GM19463 (cell line): ENCODE data around the gene OPA1.

ENCODE experiments used
- ATAC-seq: cut with Tn5 transposase; IDR thresholded peaks from one replicate; pipeline ENCODE4 v1.9.1; 2021; ENCODE audit warnings: mild to moderate bottlenecking, moderate library complexity; ENCODE audit not compliant: unreplicated experiment

OPA1 gene

DNA sequence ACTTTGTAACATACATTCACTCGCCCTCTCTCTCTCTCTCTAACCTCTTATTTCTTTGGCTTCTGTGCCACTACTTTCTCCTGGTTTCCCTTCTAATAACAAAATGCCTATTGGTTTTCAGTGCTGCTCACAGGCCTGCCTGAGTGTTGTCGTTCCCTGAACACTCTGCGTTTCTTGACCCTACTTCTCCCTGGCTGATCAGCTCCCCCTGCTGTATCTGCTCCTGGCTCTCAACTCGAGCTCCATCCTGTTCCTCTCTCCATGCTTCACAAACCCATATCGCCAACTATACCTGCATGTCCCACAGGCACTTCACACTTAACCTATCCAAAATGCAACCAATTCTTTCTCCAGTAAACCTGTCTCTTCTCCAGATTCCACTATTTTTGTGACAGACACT is 111.4 kb downstream of the OPA1 start:
- ATAC-seq, result no peak

DNA sequence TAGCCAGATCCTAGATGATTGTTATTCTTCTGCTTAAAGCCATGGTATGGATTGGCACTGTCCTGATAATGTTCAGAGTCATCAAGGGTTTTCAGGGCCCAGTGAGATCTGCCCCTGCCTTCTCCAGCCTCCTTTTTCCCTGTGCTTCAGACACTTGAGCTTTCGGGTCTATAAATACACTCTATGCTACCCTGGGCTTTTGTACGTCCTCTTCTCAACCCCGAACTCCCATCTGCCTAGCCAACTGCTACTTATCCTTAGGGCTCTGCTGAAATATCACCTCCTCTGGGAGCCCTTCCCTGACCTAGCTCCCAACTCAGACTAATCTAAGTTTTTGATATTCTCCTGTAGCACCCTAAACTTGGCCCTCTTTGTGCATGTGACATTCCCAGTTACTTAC is 115.3 kb downstream of the OPA1 start:
- ATAC-seq, result no peak

DNA sequence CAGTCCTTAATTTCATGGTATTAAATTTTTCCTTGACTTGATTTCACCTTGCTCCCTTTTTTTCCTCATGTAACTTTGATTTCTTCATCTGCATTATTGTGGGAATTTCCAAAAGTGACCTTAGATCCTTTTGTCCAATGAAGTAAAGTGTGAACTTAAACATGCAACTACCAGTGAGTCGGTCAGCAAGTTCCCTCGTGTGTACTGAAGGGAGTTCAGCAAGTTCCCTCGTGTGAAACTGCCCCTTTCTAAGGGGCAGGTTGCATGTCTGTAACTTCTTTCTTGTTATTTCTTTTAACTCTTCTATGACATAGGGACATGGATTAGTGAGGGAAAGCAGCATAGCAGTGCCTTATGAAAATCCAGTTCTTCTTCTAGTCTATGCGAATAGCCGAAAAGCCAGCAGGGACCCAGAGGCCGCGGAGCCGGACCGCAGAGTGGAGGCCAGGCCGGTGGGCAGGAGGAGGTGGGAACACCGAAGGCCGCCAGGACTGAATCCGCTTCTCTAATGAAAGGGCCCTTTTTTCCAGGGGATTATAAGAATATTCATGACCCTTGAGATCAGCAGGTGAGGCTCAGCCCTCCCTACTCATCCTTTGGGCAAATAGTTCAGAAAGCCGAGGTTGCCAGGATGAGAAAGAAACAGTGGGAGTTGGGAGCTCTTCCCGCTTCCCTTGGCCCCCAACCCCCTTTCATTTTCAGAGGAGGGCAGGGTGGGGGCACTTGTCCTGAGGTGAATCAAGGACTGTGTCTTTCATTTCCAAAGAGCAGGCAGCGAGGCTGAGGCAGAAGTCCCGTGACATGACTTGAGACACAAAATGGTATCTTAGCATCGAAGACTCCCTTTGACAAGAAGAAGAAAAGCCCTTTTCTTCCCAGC is 117.5 kb downstream of the OPA1 start:
- no peak for ATAC-seq

DNA sequence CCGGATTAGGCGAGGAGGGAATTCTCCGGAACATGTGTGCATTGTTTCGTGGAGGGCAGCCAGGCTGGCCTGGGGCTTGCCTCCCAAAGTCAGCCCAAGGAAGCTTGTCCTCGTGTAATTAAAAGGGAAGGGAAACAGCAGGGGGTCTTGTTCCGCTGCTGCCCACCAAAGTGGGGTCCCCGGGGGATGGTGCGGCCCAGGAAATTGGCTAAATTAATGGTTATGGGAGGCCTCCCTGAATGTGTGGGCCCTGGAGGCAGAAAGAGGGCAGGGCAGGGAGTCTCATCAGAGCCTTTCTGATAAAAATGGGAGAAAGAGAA is 118.1 kb downstream of the OPA1 start:
- no peak for ATAC-seq

DNA sequence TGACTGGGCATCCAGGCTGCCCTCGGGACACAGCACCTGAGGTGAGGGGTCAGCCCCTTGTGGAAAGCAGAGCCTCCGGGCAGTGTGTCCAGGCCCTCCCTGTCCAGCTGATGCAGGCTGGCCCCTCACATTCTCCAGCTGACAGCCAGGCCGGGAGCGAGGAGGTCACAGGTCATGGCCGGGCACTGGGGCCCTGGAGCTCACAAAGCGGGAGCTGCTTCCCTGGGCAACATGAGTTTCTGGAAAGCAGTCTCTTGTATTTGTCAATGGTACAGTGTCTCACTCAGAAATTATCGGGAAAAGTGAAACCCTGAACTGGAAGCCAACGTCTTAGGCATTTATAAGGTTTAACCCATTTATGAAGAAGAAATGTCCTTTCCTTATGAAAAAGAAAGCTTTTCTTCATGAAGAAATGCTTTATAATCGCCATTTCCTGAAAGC is 118.5 kb downstream of the OPA1 start:
- no peak for ATAC-seq

DNA sequence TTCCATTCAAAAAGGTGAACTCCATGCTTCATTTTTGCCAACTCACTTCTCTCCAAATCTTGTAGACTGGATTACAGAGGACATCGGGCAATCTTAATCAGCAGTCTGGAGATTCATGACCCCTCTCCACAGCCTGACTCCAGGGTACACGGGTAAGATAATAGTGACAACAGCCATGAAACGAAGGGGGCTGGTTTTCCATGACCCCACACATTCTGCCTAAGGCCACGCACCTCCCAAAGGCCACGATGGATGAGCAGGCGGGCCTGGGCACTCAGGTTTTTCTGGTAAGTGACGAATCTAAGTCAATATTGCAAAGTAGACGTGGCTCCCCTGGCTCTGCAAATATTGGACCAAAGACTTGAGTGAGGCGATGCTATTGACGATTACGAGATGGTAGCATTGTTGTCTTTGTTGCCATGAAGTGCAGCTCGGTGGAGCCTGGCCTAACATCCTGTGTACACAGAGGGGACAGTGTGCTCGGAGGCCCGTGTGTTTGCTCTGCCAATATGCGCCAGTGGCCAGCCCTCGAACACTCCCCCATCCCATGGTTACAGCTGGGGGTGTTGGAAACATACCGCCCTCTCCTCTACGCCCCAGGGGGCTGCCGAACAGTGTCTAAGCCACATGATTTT is 119.1 kb downstream of the OPA1 start:
- ATAC-seq, result no peak

DNA sequence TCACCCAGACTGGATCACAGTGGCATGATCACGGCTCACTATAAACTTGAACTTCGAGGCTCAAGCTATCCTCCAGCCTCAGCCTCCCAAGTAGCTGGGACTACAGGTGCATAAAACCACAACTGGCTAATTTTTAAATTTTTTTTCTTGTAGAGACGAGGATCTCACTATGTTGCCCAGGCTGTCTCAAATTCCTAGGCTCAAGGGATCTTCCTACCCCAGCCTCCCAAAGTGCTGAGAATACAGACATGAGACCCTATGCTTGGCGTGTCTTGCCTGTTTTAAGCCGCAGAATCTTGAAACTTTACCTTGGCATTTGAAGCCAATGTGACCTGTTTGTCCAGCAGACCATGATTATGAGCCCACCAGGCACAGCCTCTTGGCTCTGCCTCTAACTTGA is 119.9 kb downstream of the OPA1 start:
- ATAC-seq, result no peak

DNA sequence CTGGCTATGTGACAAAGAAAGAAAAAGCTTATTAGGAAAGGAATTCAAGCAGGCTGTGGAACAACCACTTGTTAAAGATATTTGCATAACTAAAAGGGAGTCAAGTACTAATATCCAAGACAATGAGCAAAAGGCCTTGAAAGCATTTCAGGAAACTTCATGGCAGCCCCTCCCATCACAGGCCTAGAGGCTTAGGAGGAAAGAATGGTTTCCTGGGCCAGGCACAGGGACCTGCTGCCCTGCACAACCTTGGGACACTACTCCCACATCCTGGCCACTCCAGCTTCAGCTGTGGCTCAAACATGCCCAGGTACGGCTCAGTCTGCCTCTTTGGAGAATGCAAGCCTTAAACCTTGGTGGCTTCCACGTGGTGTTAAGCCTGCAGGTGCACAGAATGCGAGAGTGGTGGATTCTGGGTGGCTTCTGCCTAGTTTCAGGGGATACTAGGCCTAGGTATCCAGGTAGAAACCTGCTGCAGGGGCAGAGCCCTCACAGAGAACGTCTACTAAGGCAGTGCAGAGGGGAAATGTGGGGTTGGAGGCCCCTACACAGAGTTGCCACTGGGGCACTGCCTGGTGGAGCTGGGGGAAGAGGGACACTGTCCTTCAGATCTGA is 121.6 kb downstream of the OPA1 start:
- ATAC-seq, result no peak

DNA sequence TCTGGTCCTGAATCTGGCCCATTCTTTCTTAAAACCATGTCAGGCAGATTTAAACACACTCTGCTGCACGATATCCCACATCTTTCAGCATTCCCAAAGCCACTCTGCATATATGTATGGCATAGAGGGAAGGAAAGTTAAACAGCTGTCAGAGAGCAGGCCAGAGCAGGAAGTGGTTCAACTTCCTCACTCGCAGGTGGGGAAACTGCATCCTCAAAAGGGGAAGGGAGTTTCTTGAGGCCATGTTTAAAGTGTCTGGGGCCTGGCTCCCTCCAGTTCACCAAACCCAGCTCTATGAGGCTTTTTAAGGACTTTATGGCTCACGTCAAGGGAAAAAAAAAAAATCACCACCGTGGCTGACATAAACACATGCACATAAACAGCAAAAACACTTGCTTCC is 123.1 kb downstream of the OPA1 start:
- no peak for ATAC-seq

DNA sequence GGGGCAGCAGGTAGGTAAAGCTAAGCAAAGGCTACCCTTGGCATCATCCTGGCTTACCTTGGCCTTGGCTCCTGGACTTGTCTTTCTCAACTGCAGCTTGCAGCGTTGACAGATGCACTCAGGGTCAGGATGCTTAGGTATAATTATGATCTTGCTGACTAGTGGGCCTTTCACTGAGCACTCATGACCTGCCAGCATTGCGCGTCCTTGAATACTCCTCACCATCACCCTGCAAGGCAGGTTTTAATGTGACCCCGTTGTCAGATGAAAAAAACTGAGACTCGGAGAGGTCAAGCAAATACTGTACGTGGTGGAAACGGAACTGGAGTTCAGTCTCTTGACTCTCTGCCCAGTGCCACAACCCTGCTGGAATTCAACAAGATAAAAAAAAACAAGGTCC is 126.7 kb downstream of the OPA1 start:
- no peak for ATAC-seq

DNA sequence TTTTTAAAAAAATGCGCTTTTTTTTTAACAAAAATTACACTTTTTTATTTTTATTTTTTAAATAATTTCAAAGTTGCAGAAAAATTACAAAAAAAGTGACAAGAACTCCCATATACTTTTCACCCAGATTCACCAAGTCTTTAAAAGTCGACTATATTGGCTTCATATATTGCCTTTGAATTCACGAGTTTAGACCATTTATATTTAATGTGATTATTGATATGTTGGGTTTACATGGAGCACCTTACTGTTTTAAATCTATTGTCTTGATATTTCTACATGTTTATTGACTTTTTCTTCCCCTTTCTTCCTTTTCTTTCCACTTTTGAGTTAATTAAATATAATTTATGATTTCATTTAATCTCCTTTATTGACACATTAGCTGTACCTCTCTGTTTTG is 127.2 kb downstream of the OPA1 start:
- ATAC-seq, result no peak

DNA sequence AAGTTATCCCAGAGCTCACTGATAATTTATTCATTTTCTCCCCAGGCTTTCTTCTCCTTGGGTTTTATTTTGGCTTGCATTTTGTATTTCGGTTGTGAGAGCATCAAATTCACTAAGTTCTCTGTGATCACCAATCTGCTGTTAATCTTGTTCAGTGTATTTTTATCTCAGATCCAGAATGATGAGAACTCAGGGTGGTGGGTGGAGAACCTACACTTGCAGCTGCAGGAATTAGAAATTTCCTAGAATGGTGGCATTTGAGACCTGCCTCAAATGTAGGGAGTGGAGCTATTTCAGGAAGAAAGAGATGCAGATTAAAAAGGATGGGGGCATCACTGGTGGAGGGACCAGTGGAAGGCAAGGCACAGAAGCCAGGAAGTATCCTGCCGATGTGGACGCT is 129.6 kb downstream of the OPA1 start:
- ATAC-seq, result no peak

DNA sequence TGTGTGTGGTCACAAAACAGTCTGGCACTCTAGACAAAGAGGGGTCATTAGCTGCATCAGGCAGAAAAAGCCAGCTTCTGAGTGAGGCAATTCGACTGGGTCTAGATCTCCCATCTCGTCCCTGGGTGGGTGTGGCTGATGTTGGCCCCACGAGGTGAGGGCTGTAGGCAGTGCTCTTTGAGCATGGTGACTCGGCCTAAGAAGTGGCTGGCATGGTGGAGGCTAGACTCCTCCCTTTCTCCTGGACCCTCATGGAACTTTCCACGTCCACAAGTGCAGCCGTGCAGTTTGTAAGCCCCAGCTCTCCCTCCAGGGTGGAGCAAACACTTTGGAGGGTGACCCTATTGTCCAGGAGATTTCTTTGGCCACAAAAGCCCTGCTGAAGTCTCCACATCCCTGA is 134.1 kb downstream of the OPA1 start:
- ATAC-seq, result no peak

DNA sequence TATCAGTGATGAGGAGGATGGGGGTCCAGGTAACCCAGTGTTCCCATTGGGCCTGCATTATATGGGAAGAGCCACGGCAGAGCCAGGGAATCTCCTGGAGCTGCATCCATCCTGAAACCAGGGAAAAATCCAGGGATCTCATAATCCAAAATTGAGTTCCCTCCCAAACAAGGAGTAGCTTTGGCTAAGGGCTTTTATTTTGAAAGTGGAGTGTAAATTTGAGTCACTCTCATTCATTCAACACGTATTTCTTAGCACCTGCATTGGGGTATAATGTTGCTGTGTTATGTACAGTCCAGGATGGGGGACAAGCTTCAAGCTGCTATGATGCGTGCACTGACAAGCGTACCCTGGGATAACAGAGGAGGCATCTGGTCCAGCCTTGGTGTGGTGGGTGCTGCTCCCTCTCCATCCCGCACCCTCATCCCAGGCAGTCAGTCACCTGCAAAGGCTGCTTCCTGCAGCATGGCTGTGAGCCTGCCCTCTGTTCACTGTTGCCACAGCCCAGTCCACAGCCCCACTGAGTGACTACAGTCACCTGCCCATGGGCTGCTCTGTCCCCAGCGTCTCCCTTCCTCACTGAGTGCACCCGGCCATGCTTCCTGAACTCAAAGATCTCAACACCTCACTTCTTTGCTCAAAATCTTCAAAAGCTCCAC is 135.6 kb downstream of the OPA1 start:
- ATAC-seq, result no peak

DNA sequence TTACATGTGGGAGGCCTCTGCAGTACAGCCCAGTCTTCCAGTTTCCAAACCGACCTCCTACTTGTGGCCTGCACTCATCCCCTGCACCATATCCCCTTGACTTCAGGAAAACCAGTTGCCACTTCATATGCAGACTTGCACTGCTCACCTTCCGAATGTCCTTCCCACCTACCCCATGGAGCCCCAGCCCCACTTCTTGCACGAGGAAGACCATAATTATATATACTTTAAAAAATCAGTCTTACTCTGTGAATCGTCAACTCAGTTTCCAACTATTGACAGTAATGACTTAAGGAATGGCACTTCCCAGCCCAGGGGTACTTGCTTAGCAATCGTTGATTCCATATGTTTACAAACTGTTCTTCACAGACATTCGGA is 136.1 kb downstream of the OPA1 start:
- ATAC-seq, result no peak

DNA sequence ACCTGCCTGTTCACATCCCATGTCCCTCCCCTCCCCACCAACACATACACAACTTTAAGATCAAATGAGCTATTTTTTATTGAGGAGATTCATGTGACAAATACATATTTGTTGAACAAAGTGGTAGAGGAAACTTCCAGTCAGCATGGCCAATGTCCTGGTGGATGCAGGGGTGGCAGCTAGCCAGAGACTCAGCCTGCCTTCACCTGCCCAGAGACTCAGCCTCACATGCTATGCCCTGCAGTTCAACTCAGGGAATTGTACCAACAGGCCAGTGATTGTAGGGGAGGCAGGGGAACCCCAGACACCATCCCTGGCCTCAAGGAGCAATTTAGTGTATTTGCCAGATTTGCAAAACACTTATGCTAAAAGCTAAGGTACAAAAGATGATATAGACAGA is 136.6 kb downstream of the OPA1 start:
- ATAC-seq, result no peak

DNA sequence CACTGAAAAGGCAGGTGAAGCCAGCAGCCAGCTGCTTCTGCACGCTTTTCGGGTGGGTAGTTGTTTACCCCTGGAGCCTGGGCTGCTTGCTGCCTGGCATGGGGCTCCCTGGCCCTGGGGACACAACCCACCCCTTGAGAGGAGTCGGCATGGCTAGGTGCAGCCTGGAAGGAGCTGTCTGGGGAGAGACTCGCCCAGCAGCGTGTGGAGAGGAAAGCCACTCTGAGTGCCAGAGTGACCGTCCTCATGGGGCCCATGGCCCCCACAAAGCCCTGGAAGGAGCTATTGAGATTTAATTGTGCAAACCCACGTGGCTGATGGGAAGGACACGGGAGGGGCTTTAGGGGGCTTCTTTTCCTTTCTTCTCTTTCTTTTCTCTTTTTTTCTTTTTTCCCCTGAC is 137.5 kb downstream of the OPA1 start:
- ATAC-seq, result no peak

DNA sequence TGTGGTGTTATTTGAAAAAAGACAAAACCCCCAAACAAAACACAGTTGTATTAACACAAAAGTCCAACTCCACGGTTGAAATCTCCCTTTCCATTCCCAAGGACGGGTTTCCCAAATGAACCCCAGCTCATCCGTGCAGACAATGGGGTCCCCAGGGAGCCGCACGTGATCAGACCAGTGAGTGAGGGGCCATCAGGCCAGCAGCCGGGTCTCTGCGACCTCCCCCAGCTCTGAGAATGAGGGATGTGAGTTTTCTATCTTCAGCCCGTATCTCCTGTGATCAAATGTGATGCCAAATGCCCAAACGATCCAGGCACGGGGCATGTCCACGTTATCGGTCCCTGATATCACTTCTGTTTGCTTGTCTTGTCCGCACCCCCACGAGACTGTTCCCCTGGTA is 138.0 kb downstream of the OPA1 start:
- no peak for ATAC-seq

DNA sequence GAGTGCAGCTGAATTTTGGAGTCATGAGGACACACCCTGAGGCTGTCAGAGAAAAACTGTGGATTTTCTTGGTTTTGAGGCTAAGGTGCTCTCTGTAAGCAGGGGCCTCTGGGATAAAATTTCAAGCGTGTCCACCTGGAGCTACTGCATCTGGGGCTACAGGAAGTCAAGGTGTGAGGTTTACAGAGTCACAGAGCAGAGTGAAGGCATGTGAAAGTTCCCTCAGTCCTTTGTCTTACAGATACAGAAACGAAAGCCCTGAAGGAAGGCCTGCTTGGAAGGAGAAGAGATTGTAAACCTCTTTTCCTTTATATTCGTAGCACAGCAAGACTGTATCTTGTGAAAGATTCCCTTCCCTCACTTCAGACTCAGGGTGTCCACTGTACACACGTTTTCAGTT is 138.6 kb downstream of the OPA1 start:
- ATAC-seq, result no peak

DNA sequence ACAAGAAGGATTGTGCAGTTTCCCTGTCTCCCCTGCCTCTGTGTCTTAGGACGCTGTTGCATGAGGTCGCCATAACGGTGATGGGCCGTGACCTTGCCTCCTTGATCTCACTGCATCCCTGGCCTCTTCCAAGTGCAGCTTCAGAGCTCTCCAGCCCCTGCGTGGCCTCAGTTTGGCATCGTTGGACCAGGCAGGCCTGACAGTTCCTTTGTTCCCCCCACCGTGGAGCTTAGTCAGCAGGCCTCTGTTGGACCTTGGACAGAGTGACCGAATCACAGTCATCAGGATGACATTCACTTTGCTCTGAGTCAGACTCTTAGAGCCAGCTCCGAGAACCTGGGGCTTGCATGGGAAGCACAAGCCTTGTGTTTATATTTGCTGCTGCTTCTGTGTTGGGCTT is 139.4 kb downstream of the OPA1 start:
- ATAC-seq, result no peak

DNA sequence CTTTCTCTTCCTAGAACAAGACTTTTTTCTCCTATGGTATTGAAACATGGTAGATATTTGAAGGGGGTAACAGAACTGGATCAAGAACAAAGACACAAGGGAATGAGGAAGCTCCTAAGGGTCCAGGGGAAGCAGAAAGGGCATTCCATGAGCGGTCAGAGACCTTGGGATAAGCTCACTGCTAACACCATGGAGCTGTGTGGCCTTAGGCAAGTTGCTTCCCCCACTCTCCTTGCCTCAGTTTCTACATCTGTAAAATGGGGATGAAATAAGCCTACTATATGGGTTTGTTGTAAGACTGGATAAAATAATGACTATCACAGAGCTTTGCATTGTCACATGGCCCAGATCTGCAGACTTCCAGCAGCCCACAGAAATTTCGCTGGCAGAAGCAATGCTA is 139.8 kb downstream of the OPA1 start:
- ATAC-seq, result no peak
